Right lobe of liver (tissue), 4 donors: ENCODE results near the gene FOXN4.

Experiments used
- POLR2A ChIP-seq: fragments of 450-650 bp; IDR thresholded peaks from one replicate; pipeline ENCODE4 v1.6.1; 2017; ENCODE audit warnings: antibody characterized with exemption, mild to moderate bottlenecking
- TF ChIP-seq, protein P1 (sequence below), 4 donors: fragments of 200-600 bp in 3 of 4; fragments of 450-650 bp in 1 of 4; IDR thresholded peaks; one replicate each; pipeline versions ENCODE4 v1.5.1 to v1.8.0; 2016 to 2022; ENCODE audit warnings: antibody characterized with exemption in 4 of 4, mild to moderate bottlenecking in 2 of 4
- donor health status: DM: no; HTN: no; CAD: no.
- donor health status: DM: no; HTN: no; CAD: no.
- donor health status: DM: no; HTN: yes; CAD: no.

DNA sequence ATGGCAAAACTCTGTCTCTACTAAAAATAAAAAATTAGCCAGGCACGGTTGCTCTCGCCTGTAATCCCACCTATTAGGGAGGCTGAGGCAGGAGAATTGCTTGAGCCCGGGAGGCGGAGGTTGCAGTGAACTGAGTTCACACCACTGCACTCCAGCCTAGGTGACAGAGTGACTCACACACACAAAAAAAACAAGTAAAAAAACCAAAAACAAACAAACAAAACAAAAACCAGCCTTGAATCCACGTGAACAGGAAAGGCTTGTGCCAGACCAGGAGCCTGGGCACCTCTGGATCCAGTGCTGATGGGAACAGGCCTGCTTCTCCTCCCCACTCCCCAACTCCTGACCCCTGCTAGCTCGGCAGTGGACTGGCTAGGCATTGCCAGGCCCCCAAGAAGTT, 3.5 kb downstream of the FOXN4 start:
- TF ChIP-seq, protein P1, sequence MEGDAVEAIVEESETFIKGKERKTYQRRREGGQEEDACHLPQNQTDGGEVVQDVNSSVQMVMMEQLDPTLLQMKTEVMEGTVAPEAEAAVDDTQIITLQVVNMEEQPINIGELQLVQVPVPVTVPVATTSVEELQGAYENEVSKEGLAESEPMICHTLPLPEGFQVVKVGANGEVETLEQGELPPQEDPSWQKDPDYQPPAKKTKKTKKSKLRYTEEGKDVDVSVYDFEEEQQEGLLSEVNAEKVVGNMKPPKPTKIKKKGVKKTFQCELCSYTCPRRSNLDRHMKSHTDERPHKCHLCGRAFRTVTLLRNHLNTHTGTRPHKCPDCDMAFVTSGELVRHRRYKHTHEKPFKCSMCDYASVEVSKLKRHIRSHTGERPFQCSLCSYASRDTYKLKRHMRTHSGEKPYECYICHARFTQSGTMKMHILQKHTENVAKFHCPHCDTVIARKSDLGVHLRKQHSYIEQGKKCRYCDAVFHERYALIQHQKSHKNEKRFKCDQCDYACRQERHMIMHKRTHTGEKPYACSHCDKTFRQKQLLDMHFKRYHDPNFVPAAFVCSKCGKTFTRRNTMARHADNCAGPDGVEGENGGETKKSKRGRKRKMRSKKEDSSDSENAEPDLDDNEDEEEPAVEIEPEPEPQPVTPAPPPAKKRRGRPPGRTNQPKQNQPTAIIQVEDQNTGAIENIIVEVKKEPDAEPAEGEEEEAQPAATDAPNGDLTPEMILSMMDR (IDR thresholded peaks at IDR 0.05), result no peak
- no peak for TF ChIP-seq POLR2A
